SKM-1 treated with dmso at 0.1 percent for 144 hours (cell line): ENCODE measurements around the gene FCHSD2.
A peak's percentile ranks its signal among the peaks of the same experiment; 100 is the strongest.
"Not testable (repeated sequence)": the region's sequence is repeated elsewhere in the genome, so short reads cannot be mapped to it uniquely, and the experiment has no call there.

Experiments used
- DNase-seq: peaks from one replicate; lab custom pipeline; 2025; ENCODE audit not compliant: unreplicated experiment; lab: John Stamatoyannopoulos, UW

Gene FCHSD2

GRCh38 chr11:72939031-72939430 lies 203.1 kb downstream of the FCHSD2 start:
- DNase-seq = no peak

- no peak for DNase-seq
These were observed 204.7 kb downstream of the FCHSD2 start for GRCh38 chr11:72937439-72937838.

DNA sequence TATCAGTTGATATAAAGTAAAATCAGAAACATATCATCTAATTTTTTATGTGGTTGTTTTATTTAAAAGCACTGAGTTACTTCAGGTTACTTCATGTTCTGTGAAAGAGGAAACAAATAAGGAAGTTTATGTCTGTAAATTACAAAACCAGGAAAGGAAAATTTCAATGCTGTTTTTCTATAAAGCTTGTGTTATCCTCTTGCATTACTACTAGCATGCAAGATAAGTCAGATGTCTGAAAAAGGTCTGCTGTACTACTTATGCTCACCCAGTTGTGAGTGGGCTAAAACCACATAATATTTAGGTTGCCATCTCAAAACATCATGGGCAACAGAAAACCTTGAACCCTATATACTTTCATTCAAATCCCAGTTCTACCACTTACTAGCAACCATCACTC lies 206.4 kb downstream of the FCHSD2 start:
- DNase-seq = no peak

DNA sequence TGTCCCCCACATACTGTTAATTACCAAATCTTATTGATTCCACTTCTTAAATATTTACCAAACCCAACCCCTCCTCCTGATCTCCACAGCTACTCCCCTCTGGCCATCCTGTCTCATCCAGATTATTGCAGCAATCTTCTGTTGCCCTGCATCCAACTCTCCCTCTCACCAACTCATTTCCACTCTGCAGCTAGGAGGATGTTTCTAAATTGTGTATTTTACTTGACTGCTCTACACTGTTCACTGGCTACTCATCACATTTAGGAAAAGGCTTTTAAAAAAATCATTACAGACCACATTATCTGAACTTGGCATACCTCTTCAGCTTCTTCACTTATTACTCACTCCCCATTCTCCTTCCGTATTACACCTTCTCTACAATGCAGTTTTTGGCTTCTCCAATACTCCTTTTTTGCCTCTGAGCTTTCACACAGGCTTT lies 210.0 kb downstream of the FCHSD2 start:
- no peak for DNase-seq

DNA sequence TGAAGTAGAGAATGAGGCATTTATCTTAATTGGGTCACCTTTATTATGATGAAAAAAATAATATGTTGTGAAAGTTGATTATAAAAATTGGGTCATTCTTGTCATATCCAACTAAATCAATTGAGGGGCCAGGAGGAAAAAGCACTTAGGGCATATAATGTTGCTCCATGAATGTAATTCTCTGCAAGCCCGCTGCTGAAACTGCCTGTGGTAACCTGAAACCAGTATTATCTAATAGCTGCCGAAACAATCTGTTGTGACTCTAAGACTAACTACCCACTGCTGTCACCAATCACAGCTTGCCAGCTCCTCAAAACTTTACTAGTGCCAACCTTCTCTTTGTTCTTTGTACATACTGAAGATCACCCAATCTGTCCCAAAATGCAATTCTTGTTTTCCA lies 212.1 kb downstream of the FCHSD2 start:
- DNase-seq = no peak

GRCh38 chr11:72929256-72929655 lies 212.9 kb downstream of the FCHSD2 start:
- no peak for DNase-seq

- no peak for DNase-seq
These were observed 214.7 kb downstream of the FCHSD2 start for GRCh38 chr11:72927380-72927779.

- no peak for DNase-seq
These were observed 216.0 kb downstream of the FCHSD2 start for GRCh38 chr11:72926076-72926475.

DNA sequence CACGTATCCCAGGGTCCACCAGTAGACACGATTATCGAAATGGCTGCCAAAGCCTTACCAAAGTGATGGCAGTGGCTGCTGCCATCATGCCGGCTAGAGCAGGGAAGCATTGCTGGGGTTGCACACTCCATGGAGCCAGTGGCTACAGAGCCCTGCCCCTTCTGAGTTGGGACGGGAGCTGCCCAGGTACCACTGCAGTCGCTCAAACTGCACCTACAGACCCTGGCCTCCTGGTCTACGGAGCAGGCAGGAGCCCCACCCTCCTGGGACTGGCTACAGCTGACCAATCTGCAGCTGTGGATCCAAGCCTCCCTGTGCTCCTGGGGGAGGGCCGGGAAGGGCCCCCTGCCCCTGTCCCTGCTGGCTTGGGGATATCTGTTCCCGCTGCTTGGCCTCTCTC lies 216.5 kb downstream of the FCHSD2 start:
- DNase-seq = no peak

- DNase-seq = peak; percentile 20
These were observed 217.4 kb downstream of the FCHSD2 start for GRCh38 chr11:72924568-72925190.

- DNase-seq = no peak
These were observed 220.9 kb downstream of the FCHSD2 start for GRCh38 chr11:72921028-72921716.

GRCh38 chr11:72920001-72920400 lies 222.1 kb downstream of the FCHSD2 start:
- no peak for DNase-seq

GRCh38 chr11:72918851-72919250 lies 223.3 kb downstream of the FCHSD2 start:
- no peak for DNase-seq

- DNase-seq = no peak
These were observed 229.9 kb downstream of the FCHSD2 start for GRCh38 chr11:72912253-72912652.

DNA sequence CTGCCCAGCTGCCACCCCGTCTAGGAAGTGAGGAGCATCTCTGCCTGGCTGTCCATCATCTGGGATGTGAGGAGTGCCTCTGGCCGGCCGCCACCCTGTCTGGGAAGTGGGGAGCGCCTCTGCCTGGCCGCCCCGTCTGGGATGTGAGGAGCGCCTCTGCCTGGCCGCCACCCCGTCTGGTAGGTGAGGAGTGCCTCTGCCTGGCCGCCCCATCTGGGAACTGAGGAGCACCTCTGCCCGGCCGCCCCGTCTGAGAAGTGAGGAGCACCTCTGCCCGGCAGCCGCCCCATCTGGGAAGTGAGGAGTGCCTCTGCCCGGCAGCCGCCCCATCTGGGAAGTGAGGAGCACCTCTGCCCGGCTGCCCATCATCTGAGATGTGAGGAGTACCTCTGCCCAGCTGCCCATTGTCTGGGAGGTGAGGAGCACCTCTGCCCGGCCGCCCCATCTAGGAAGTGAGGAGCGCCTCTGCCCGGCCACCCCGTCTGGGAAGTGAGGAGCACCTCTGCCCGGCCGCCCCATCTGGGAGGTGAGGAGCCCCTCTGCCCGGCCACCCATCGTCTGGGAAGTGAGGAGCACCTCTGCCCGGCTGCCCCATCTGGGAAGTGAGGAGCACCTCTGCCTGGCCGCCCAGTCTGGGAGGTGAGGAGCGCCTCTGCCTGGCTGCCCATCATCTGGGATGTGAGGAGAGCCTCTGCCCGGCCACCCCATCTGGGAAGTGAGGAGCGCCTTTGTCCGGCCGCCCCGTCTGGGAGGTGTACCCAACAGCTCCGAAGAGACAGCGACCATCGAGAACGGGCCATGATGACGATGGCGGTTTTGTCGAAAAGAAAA lies 232.3 kb downstream of the FCHSD2 start:
- DNase-seq = not testable (repeated sequence)

GRCh38 chr11:72908032-72908676 lies 234.0 kb downstream of the FCHSD2 start:
- no peak for DNase-seq

DNA sequence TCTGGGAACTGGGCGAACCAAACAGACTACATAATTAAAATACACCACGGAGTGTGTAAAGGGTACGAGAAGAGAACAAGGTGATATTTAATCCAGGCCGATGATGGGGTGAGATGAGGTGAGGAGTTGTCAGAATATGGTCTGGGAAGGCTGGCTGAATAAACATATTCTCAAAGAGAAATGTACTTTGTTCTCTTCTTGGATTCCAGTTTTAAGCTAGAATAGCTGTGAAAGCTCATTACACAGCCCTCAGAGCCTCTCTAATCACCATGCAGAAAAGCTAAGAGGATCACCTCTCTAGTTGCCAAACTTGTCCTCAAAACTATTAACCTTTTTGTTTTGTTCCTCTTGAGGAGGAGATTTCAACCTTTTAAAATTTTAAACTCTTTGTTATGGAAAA lies 238.1 kb downstream of the FCHSD2 start:
- DNase-seq = no peak

DNA sequence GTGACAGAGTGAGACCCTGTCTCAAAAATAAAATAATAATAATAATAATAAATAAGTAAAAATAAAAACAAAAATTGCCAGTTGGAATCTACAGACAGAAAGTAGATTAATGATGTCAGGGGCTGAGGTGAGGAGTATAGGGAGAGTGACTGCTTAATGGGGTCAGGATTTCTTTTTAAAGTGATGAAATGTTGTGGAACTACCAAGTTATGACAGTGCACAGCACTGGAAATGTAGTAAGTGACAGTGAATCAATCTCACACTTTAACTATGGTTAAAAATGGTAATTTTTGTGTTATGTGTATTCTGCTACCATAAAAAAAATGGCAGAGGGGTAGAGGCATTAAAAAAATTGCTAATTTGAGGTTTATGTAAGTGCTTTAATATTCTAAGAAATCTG lies 240.7 kb downstream of the FCHSD2 start:
- DNase-seq = no peak

- no peak for DNase-seq
These were observed 242.1 kb downstream of the FCHSD2 start for GRCh38 chr11:72900013-72900412.

- no peak for DNase-seq
These were observed 242.9 kb downstream of the FCHSD2 start for GRCh38 chr11:72899238-72899637.

GRCh38 chr11:72897506-72897905 lies 244.6 kb downstream of the FCHSD2 start:
- no peak for DNase-seq
